Activated CD4-positive, alpha-beta memory T cell treated with anti-CD3 and anti-CD28 coated beads for 36 hours (primary cell): Measurements from ENCODE around the gene BAHCC1. TPM values are rescaled to one million over a fixed set of nuclear protein-coding genes. Genes with fewer than 3 reads are reported as not detected.

ENCODE experiments used
- CTCF ChIA-PET: fragments of 350-600 bp; sonication (Branson Sonifier 250); formaldehyde crosslinking; loops from one replicate; lab custom pipeline; 2021; ENCODE audit warnings: antibody characterized with exemption, inconsistent platforms; lab: Charles Lee
- POLR2A ChIA-PET: fragments of 350-600 bp; sonication (Branson Sonifier 250); formaldehyde crosslinking; loops from one replicate; lab custom pipeline; 2021; ENCODE audit warnings: antibody characterized with exemption; lab: Charles Lee
- DNase-seq: peaks from one replicate; pipeline ENCODE4 v3.0.0-alpha.2; 2020
- H3K27ac Mint-ChIP-seq: one replicate; pipeline ENCODE4 v1.8.0; 2021; ENCODE audit warnings: mixed read lengths
- H3K27me3 Mint-ChIP-seq: one replicate; pipeline ENCODE4 v1.8.0; 2021; ENCODE audit warnings: mixed read lengths
- H3K36me3 Mint-ChIP-seq: one replicate; pipeline ENCODE4 v1.8.0; 2021; ENCODE audit warnings: mixed read lengths
- H3K4me1 Mint-ChIP-seq: one replicate; pipeline ENCODE4 v1.8.0; 2021; ENCODE audit warnings: low read depth, mixed read lengths
- H3K4me3 Mint-ChIP-seq: one replicate; pipeline ENCODE4 v1.8.0; 2021; ENCODE audit warnings: mild to moderate bottlenecking, mixed read lengths
- H3K9me3 Mint-ChIP-seq: one replicate; pipeline ENCODE4 v1.8.0; 2021; ENCODE audit warnings: mixed read lengths
- intact Hi-C: fragments of 100-400 bp; cut with micrococcal nuclease; formaldehyde crosslinking; loops from one replicate; pipeline ENCODE4 v1.15.1; 2023
- total RNA-seq, 2 experiments: library from RNA; stranded (reverse); gene quantifications; one replicate each; pipeline ENCODE4 v1.2.3, GENCODE V29; 2021

Gene BAHCC1
- total RNA-seq, 2 experiments from 2014 or later, result 0.10 TPM; not detected in 1

GRCh38 chr17:81473019-81473418 is 77.8 kb downstream of the BAHCC1 start:
- Mint-ChIP-seq H3K27me3 (no peaks in the 10 kb centered on the region), H3K4me3 (no peak overlapping the region), H3K9me3 (no peaks in the 10 kb centered on the region), H3K36me3 (no peaks in the 10 kb centered on the region), H3K4me1 (no peaks in the 10 kb centered on the region), H3K27ac (peak overlapping the region; percentile 24)
- intact Hi-C loops, result no loop called here
- DNase-seq, result no peak
- POLR2A ChIA-PET, result no interaction called here
- CTCF ChIA-PET, result no interaction called here

GRCh38 chr17:81474958-81475357 is 79.7 kb downstream of the BAHCC1 start:
- Mint-ChIP-seq H3K4me1 (no peaks in the 10 kb centered on the region), H3K27ac (no peak overlapping the region), H3K27me3 (peaks cover 6% of the 10 kb centered on the region), H3K36me3 (no peaks in the 10 kb centered on the region), H3K9me3 (no peaks in the 10 kb centered on the region), H3K4me3 (no peak overlapping the region)
- POLR2A ChIA-PET, result no interaction called here
- CTCF ChIA-PET, result interaction anchor here (1.6 kb wide), 1 partner anchor 218 kb away, joined by 3 read pairs; no protein-coding TSS in a partner anchor
- no peak for DNase-seq
- intact Hi-C loops, result no loop called here

GRCh38 chr17:81476097-81476496 is 80.8 kb downstream of the BAHCC1 start:
- intact Hi-C loops, result no loop called here
- Mint-ChIP-seq H3K4me3 (no peak overlapping the region), H3K27ac (no peak overlapping the region), H3K4me1 (no peaks in the 10 kb centered on the region), H3K27me3 (peaks cover 12% of the 10 kb centered on the region), H3K9me3 (no peaks in the 10 kb centered on the region), H3K36me3 (no peaks in the 10 kb centered on the region)
- CTCF ChIA-PET, result no interaction called here
- DNase-seq, result no peak
- POLR2A ChIA-PET, result no interaction called here

GRCh38 chr17:81476635-81477034 is 81.4 kb downstream of the BAHCC1 start:
- ChIA-PET POLR2A (no interaction called here), CTCF (no interaction called here)
- H3K36me3 Mint-ChIP-seq, result no peaks in the 10 kb centered on the region
- DNase-seq, result no peak
- H3K27ac Mint-ChIP-seq, result no peak overlapping the region
- peaks cover 13% of the 10 kb centered on the region for H3K27me3 Mint-ChIP-seq
- no peaks in the 10 kb centered on the region for H3K9me3 Mint-ChIP-seq
- intact Hi-C loops, result no loop called here
- H3K4me1 Mint-ChIP-seq, result peaks cover under 1% of the 10 kb centered on the region
- H3K4me3 Mint-ChIP-seq, result no peak overlapping the region

GRCh38 chr17:81477173-81477572 is 81.9 kb downstream of the BAHCC1 start:
- Mint-ChIP-seq H3K36me3 (no peaks in the 10 kb centered on the region), H3K9me3 (no peaks in the 10 kb centered on the region), H3K27ac (no peak overlapping the region), H3K4me1 (peaks cover 5% of the 10 kb centered on the region), H3K4me3 (no peak overlapping the region), H3K27me3 (peaks cover 18% of the 10 kb centered on the region)
- intact Hi-C loops, result no loop called here
- no peak for DNase-seq
- ChIA-PET CTCF (no interaction called here), POLR2A (no interaction called here)

GRCh38 chr17:81478119-81478518 is 82.9 kb downstream of the BAHCC1 start:
- H3K36me3 Mint-ChIP-seq, result no peaks in the 10 kb centered on the region
- H3K4me3 Mint-ChIP-seq, result no peak overlapping the region
- no peaks in the 10 kb centered on the region for H3K9me3 Mint-ChIP-seq
- peaks cover 28% of the 10 kb centered on the region for H3K27me3 Mint-ChIP-seq
- no peak for DNase-seq
- ChIA-PET CTCF (no interaction called here), POLR2A (no interaction called here)
- peaks cover 5% of the 10 kb centered on the region for H3K4me1 Mint-ChIP-seq
- H3K27ac Mint-ChIP-seq, result no peak overlapping the region
- intact Hi-C loops, result no loop called here

- ChIA-PET POLR2A (no interaction called here), CTCF (interaction anchor here (1.0 kb wide), 1 partner anchor 187 kb away, joined by 3 read pairs; no protein-coding TSS in a partner anchor)
- H3K27ac Mint-ChIP-seq, result no peak overlapping the region
- no peaks in the 10 kb centered on the region for H3K9me3 Mint-ChIP-seq
- peaks cover 5% of the 10 kb centered on the region for H3K4me1 Mint-ChIP-seq
- intact Hi-C loops, result loop anchor here (5.0 kb wide), 2 partner anchors 82 to 227 kb away; partner anchors contain the start of gene BAHCC1
- H3K4me3 Mint-ChIP-seq, result no peak overlapping the region
- peaks cover 28% of the 10 kb centered on the region for H3K27me3 Mint-ChIP-seq
- no peaks in the 10 kb centered on the region for H3K36me3 Mint-ChIP-seq
- no peak for DNase-seq
Observed at GRCh38 chr17:81479175-81480071, 84.2 kb downstream of the BAHCC1 start.

- ChIA-PET POLR2A (no interaction called here), CTCF (interaction anchor here (1.0 kb wide), 1 partner anchor 188 kb away, joined by 3 read pairs; no protein-coding TSS in a partner anchor)
- peaks cover 28% of the 10 kb centered on the region for H3K27me3 Mint-ChIP-seq
- no peak for DNase-seq
- H3K36me3 Mint-ChIP-seq, result no peaks in the 10 kb centered on the region
- no peak overlapping the region for H3K27ac Mint-ChIP-seq
- no peaks in the 10 kb centered on the region for H3K9me3 Mint-ChIP-seq
- intact Hi-C loops, result loop anchor here (5.0 kb wide), 2 partner anchors 83 to 228 kb away; partner anchors contain the start of gene BAHCC1
- no peak overlapping the region for H3K4me3 Mint-ChIP-seq
- peaks cover 5% of the 10 kb centered on the region for H3K4me1 Mint-ChIP-seq
Observed at GRCh38 chr17:81480140-81481072, 85.1 kb downstream of the BAHCC1 start.

GRCh38 chr17:81481073-81481799 is 86.0 kb downstream of the BAHCC1 start:
- intact Hi-C loops, result loop anchor here (5.0 kb wide), 2 partner anchors 84 to 229 kb away; partner anchors contain the start of gene BAHCC1
- ChIA-PET CTCF (interaction anchor here (1.5 kb wide), 2 partner anchors 52 to 228 kb away, joined by 4 to 5 read pairs; no protein-coding TSS in a partner anchor), POLR2A (no interaction called here)

GRCh38 chr17:81481815-81482505 is 86.7 kb downstream of the BAHCC1 start:
- POLR2A ChIA-PET, result no interaction called here
- CTCF ChIA-PET, result interaction anchor here (1.5 to 3.7 kb wide), 3 partner anchors 52 to 229 kb away, joined by 4 to 58 read pairs (median 5); no protein-coding TSS in a partner anchor
- intact Hi-C loops, result loop anchor here (5.0 kb wide), 2 partner anchors 85 to 230 kb away; partner anchors contain the start of gene BAHCC1

More at GRCh38 chr17:81481073-81481799, 86.0 kb downstream of the BAHCC1 start:
- H3K4me1 Mint-ChIP-seq, result peaks cover 9% of the 10 kb centered on the region
- no peak overlapping the region for H3K4me3 Mint-ChIP-seq
- no peak overlapping the region for H3K27ac Mint-ChIP-seq
- no peaks in the 10 kb centered on the region for H3K36me3 Mint-ChIP-seq
- peak; percentile 53 for DNase-seq
- peaks cover 31% of the 10 kb centered on the region for H3K27me3 Mint-ChIP-seq
- H3K9me3 Mint-ChIP-seq, result no peaks in the 10 kb centered on the region

More at GRCh38 chr17:81481815-81482505, 86.7 kb downstream of the BAHCC1 start:
- no peak overlapping the region for H3K27ac Mint-ChIP-seq
- peak overlapping the region; percentile 37 for H3K4me3 Mint-ChIP-seq
- H3K36me3 Mint-ChIP-seq, result no peaks in the 10 kb centered on the region
- H3K9me3 Mint-ChIP-seq, result no peaks in the 10 kb centered on the region
- peaks cover 31% of the 10 kb centered on the region for H3K27me3 Mint-ChIP-seq
- H3K4me1 Mint-ChIP-seq, result peaks cover 11% of the 10 kb centered on the region
- no peak for DNase-seq
